ENCODE measurements around the gene PRELP. TPM values are rescaled to one million over a fixed set of nuclear protein-coding genes. Genes with fewer than 3 reads are reported as not detected.
A peak's percentile ranks its signal among the peaks of the same experiment; 100 is the strongest.
"Not testable (repeated sequence)": the region's sequence is repeated elsewhere in the genome, so short reads cannot be mapped to it uniquely, and the experiment has no call there.

PRELP gene
- total RNA-seq, 1 donor = 1.4 TPM

DNA sequence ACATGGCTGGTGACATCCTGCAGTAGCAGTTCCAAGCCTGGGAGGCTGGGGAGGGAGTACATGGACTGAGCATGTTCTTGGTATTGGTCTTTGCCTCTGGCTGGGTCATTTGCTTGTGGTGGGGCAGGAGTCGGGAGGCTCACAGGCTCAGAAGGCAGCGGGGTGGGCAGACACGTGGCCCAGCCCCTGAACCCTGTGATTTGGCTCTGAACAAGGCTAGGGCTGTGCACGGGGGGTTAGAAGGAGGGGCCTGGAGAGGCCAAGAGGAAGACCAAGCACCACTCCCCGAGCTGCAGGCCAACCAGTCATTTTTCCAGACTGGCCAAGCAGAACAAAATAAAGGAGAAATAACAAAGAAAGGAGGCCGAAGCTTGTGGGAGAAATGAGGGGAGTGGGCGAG, 9.7 kb upstream of the PRELP start:
- no peak overlapping the region for H3K4me3 ChIP-seq (ENCODE audit: low read depth, low read length)
- TF ChIP-seq, protein P1, sequence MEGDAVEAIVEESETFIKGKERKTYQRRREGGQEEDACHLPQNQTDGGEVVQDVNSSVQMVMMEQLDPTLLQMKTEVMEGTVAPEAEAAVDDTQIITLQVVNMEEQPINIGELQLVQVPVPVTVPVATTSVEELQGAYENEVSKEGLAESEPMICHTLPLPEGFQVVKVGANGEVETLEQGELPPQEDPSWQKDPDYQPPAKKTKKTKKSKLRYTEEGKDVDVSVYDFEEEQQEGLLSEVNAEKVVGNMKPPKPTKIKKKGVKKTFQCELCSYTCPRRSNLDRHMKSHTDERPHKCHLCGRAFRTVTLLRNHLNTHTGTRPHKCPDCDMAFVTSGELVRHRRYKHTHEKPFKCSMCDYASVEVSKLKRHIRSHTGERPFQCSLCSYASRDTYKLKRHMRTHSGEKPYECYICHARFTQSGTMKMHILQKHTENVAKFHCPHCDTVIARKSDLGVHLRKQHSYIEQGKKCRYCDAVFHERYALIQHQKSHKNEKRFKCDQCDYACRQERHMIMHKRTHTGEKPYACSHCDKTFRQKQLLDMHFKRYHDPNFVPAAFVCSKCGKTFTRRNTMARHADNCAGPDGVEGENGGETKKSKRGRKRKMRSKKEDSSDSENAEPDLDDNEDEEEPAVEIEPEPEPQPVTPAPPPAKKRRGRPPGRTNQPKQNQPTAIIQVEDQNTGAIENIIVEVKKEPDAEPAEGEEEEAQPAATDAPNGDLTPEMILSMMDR (IDR thresholded peaks at IDR 0.05; ENCODE audit: insufficient read depth, low read length) = no peak
- DNase-seq (ENCODE audit: low read depth) = no peak

DNA sequence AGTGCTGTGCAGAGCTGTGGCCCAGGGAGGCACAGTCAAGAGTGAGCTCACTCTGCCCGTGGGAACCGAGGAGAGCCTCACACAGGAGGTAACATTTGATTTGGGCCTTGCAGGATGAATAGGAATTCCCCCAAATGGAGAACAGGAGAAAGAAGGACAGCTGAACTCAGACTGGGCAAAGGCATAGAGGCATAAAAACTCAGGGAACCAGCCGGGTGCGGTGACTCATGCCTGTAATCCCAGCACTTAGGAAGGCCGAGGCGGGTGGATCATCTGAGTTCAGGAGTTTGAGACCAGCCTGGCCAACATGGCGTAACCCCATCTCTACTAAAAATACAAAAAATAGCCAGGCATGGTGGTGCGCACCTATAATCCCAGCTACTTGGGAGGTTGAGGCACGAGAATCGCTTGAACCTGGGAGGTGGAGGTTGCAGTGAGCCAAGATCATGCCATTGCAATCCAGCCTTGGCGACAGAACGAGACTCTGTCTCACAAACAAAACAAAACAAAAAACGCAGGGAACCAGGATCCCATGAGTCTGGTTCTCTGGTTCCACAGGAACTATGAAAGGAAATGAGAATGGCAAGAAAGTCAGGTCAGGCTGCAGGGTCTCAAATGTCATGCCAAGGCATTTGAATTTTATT, 8.6 kb upstream of the PRELP start:
- H3K4me3 ChIP-seq (ENCODE audit: low read depth, low read length); DNase-seq (ENCODE audit: low read depth): not testable (repeated sequence)

DNA sequence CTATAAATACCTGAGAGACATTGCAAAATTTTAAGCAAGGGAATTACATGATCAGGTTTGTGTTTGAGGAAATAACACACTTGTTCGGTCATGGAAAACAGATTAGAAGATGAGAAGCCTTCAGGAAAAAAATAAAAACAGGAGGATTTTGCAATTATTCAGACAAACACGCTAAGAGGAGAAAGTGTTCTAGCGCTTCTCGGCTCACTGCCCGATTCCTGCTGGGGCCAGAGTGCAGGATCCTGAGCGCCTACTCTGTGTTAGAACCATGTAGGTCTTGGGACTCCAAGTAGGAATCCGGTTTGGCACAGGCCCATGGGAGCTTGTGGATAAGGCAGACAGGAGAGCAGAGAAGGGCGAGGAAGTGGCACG, 8.1 kb upstream of the PRELP start:
- TF ChIP-seq, protein P1 (IDR thresholded peaks at IDR 0.05; ENCODE audit: insufficient read depth, low read length) = no peak
- DNase-seq (ENCODE audit: low read depth) = peak; percentile 50
- H3K4me3 ChIP-seq (ENCODE audit: low read depth, low read length) = no peak overlapping the region

DNA sequence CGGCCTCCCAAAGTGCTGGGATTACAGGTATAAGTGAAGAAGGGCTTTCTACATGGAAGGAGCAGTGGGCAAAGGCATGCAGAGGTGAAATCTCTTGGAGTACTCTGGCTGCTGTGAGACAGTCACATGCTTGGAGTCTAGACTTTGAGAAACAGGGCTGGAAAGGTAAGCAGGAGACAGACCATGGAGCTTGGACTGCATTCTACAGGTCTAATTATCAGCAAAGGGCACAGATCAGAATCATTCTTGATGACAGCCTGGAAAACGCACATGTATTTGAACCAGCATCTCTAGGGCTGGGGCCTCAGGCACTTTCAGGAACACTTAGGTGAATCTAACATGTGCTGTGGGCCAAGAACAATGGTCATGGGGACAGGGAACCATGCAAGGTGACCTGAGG, 7.3 kb upstream of the PRELP start:
- TF ChIP-seq, protein P1 (IDR thresholded peaks at IDR 0.05; ENCODE audit: insufficient read depth, low read length) = no peak
- H3K4me3 ChIP-seq (ENCODE audit: low read depth, low read length) = no peak overlapping the region
- no peak for DNase-seq (ENCODE audit: low read depth)

DNA sequence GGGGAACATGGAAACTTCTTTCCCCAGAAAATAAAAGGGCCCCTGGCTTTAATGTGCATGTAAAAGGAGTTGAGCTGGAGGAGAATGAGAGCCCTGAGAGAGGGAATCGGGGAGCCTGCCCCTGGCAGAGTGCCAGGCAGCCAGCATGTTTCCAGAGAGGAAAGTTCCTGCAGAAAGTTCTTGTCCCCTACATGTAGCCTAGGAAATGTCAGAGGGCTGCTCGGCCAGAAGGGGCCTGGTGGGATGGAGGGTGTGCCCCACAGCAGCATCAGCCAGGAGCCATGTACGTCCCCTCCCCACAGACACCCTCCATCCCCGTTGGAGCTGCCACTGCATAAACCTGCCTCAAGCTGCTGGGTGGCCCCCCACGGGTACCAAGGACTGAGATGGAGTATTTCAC, 5.4 kb upstream of the PRELP start:
- no peak overlapping the region for H3K4me3 ChIP-seq (ENCODE audit: low read depth, low read length)
- DNase-seq (ENCODE audit: low read depth) = no peak
- TF ChIP-seq, protein P1 (IDR thresholded peaks at IDR 0.05; ENCODE audit: insufficient read depth, low read length) = no peak

DNA sequence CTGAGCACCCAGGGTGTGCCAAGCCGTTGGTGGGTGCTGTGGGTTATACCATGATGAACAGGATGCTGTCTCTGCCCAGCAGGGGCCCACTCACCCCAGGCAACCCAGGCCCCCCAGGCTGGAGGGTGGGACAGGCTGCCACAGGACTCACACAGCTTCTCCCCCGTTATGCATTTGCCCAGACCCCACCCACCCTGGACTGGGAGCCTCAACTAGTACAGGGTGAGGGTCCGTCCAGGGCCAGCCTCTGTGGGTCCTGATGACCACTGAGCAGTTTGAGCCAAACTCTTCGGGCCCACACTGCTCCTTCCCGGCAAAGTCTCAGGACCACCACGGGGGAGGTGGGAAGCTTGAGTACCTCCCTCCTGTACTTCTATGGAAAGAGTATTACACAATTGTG, 3.8 kb upstream of the PRELP start:
- TF ChIP-seq, protein P1 (IDR thresholded peaks at IDR 0.05; ENCODE audit: insufficient read depth, low read length) = no peak
- no peak for DNase-seq (ENCODE audit: low read depth)
- no peak overlapping the region for H3K4me3 ChIP-seq (ENCODE audit: low read depth, low read length)

DNA sequence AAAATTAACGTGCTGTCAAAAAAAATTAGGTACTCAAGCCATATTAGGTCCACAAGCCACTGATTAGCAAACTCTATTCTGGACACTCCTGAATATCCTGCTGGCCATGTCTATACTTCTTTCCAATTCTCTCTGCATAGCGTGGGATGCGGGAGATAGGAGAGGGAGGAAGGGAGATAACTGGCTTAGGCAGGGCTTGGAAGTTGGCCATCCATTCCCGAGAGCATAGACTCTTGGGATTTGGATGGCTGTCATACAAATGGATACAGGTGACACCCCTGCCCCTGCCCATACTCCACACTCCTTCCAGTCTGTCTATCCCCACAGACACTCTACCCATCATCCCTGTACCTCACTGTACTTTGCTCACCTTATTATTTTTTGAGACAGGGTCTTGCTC, 2.3 kb upstream of the PRELP start:
- H3K4me3 ChIP-seq (ENCODE audit: low read depth, low read length) = no peak overlapping the region
- no peak for DNase-seq (ENCODE audit: low read depth)
- TF ChIP-seq, protein P1 (IDR thresholded peaks at IDR 0.05; ENCODE audit: insufficient read depth, low read length) = no peak

All from fibroblast of the aortic adventitia (primary cell).